K562 (cell line): ENCODE data around the gene SLC49A3. TPM values are rescaled to one million over a fixed set of nuclear protein-coding genes. Genes with fewer than 3 reads are reported as not detected.
"Not testable (repeated sequence)": the region's sequence is repeated elsewhere in the genome, so short reads cannot be mapped to it uniquely, and the experiment has no call there.

Experiments
- ATAC-seq: fragments of 200-7000 bp; cut with Tn5 transposase; 3 replicates; pipeline ENCODE4 v1.9.1; 2020; ENCODE audit warnings: moderate library complexity
- BruUV-seq: library from RNA; stranded (reverse); fragments of 400-500 nt; replicated peaks from 2 replicates; lab custom pipeline; 2021; lab: Mats Ljungman, UMichigan
- CTCF ChIA-PET: fragments of 300-600 bp; formaldehyde crosslinking; extraction: SDS; loops from one replicate; lab custom pipeline; 2021; ENCODE audit warnings: low intra/inter-chr PET ratio; lab: Yijun Ruan, JAX
- POLR2A ChIA-PET: fragments of 300-600, 350-650 bp; sonication (Branson Sonifier 250); formaldehyde crosslinking; extraction: SDS; loops from one replicate; lab custom pipeline; 2021; ENCODE audit warnings: antibody characterized with exemption, inconsistent platforms; lab: Yijun Ruan, JAX
- DNase-seq, 4 experiments: peaks; one replicate each; pipeline versions ENCODE4 v3.0.0 to v3.0.0-alpha.2; 2011 to 2018; ENCODE audit warnings: low spot score in 3 of 4, mixed read lengths in 3 of 4; ENCODE audit errors: extremely low read depth in 1 of 4
- FAIRE-seq: peaks from 2 replicates; lab custom pipeline; 2011; peaks lifted over from hg19 to GRCh38; lab: Jason Lieb, UNC
- H2AFZ ChIP-seq: 2 replicates; pipeline ENCODE4 v1.6.0; 2011; ENCODE audit warnings: low read depth, low read length, control low read depth, inconsistent platforms
- H3K27ac ChIP-seq: fragments of 200-600 bp; 3 replicates; pipeline ENCODE4 v1.8.0; 2011; ENCODE audit warnings: low read depth, mild to moderate bottlenecking, control low read depth, inconsistent platforms, low read length, moderate library complexity, mixed read lengths; ENCODE audit errors: extremely low read depth
- H3K27me3 ChIP-seq, 2 experiments: fragments of 300-600 bp in 1 of 2; 2 replicates in 1 of 2; 3 replicates in 1 of 2; pipeline versions ENCODE4 v1.6.0 to v1.8.0; 2011; ENCODE audit warnings: inconsistent platforms in 2 of 2, low read length in 2 of 2, mild to moderate bottlenecking in 1 of 2, mixed read lengths in 1 of 2, moderate library complexity in 1 of 2; ENCODE audit not compliant: control insufficient read depth in 2 of 2, insufficient read depth in 2 of 2
- H3K36me3 ChIP-seq: fragments of 300-600 bp; 3 replicates; pipeline ENCODE4 v1.8.0; 2011; ENCODE audit warnings: mild to moderate bottlenecking, low read length, inconsistent platforms; ENCODE audit not compliant: control insufficient read depth, insufficient read depth
- H3K4me1 ChIP-seq, 2 experiments: fragments of 200-600 bp in 1 of 2; replicated peaks in 1 of 2; 2 replicates in 1 of 2; 3 replicates in 1 of 2; pipeline versions ENCODE4 v1.5.1 to v1.8.0; 2011; ENCODE audit warnings: inconsistent platforms in 2 of 2, low read length in 2 of 2, mild to moderate bottlenecking in 1 of 2, mixed read lengths in 1 of 2, moderate library complexity in 1 of 2; ENCODE audit not compliant: control insufficient read depth in 2 of 2, insufficient read depth in 2 of 2
- H3K4me2 ChIP-seq: 2 replicates; pipeline ENCODE4 v1.6.1; 2011; ENCODE audit warnings: low read length, control low read depth, inconsistent platforms, mixed read lengths; ENCODE audit not compliant: insufficient read depth
- H3K4me3 ChIP-seq: fragments of 200-600 bp; sonication (generic), shearing (Covaris generic); 2 replicates; pipeline ENCODE4 v1.5.1; 2016; ENCODE audit warnings: control low read depth, inconsistent platforms
- H3K79me2 ChIP-seq: fragments of 200-600 bp; 3 replicates; pipeline ENCODE4 v1.8.0; 2011; ENCODE audit warnings: low read length, inconsistent platforms; ENCODE audit not compliant: control insufficient read depth, insufficient read depth
- H3K9ac ChIP-seq, 2 experiments: 2 replicates each; pipeline versions ENCODE4 v1.6.0 to v1.6.1; 2011; ENCODE audit warnings: low read depth in 2 of 2, low read length in 2 of 2, control low read depth in 1 of 2, inconsistent platforms in 1 of 2, mild to moderate bottlenecking in 1 of 2, mixed read lengths in 1 of 2; ENCODE audit not compliant: insufficient read depth in 1 of 2
- H3K9me1 ChIP-seq: one replicate; pipeline ENCODE4 v1.6.0; 2011; ENCODE audit warnings: inconsistent platforms, mild to moderate bottlenecking, low read length, moderate library complexity; ENCODE audit not compliant: control insufficient read depth, insufficient read depth
- H3K9me3 ChIP-seq: replicated peaks from 2 replicates; pipeline ENCODE4 v1.5.1; 2011; ENCODE audit warnings: low read depth, low read length, inconsistent platforms; ENCODE audit not compliant: control insufficient read depth, insufficient read depth
- H4K20me1 ChIP-seq: replicated peaks from 2 replicates; pipeline ENCODE4 v1.6.1; 2011; ENCODE audit warnings: low read length, inconsistent platforms, mixed read lengths; ENCODE audit not compliant: control insufficient read depth, insufficient read depth
- FIP1L1 ChIP-seq: fragments of 200-400 bp; formaldehyde crosslinking; IDR thresholded peaks from 2 replicates; pipeline ENCODE4 v1.6.1; 2018; ENCODE audit warnings: mild to moderate bottlenecking, low read depth, low read length; ENCODE audit not compliant: poor library complexity, severe bottlenecking
- POLR2G ChIP-seq: fragments of 200-400 bp; formaldehyde crosslinking; IDR thresholded peaks from 2 replicates; pipeline ENCODE4 v1.6.1; 2017; ENCODE audit warnings: low read depth, mild to moderate bottlenecking, antibody characterized with exemption, low read length, moderate library complexity
- SAFB ChIP-seq: fragments of 200-400 bp; formaldehyde crosslinking; IDR thresholded peaks from 2 replicates; pipeline ENCODE4 v1.6.1; 2017; ENCODE audit warnings: low read depth, low read length, borderline replicate concordance
- WGBS: fragments of 100-300 bp; shearing (Covaris generic); methylation state at CpG from one replicate; pipeline ENCODE4 v1.1.6; 2016; ENCODE audit warnings: low coverage, mixed read lengths; ENCODE audit not compliant: insufficient coverage; ENCODE audit errors: missing lambda C conversion rate; 5-methylcytosine and 5-hydroxymethylcytosine counted together
- in situ Hi-C: fragments of 300-500 bp; cut with MboI; formaldehyde crosslinking; loops from 4 replicates; pipeline ENCODE4 v1.15.0; 2018; ENCODE audit warnings: inconsistent platforms, mixed read lengths
- intact Hi-C: fragments of 100-400 bp; cut with micrococcal nuclease; formaldehyde crosslinking; loops from 2 replicates; pipeline ENCODE4 v1.14.2; 2022
- polyA plus RNA-seq, 8 experiments: library from polyadenylated mRNA; depleted of rRNA in 4 of 8; stranded (reverse) in 5 of 8; unstranded in 3 of 8; fragments of >200 nt; fragmentation: Nextera tagmentation in 2 of 8; fragmentation: Illumina TruSeq in 1 of 8; extraction: Ambion mirVana in 2 of 8; extraction: Trizol in 1 of 8; gene quantifications; 2 replicates each; pipeline versions ENCODE4 v1.2.1 to v1.2.3, GENCODE V29; 2011 to 2014; ENCODE audit warnings: inconsistent platforms in 1 of 8, missing spikeins in 1 of 8
- total RNA-seq, 7 experiments: library from RNA; depleted of rRNA in 6 of 7; stranded (reverse); fragments of >200 nt in 6 of 7; fragmentation: Illumina TruSeq in 2 of 7; extraction: Trizol in 2 of 7; gene quantifications; 2 replicates each; pipeline versions ENCODE4 v1.2.1 to v1.2.3, GENCODE V29; 2011 to 2021; ENCODE audit warnings: low replicate concordance in 1 of 7
- TF ChIP-seq, protein P1 (sequence below): sonication (generic); formaldehyde crosslinking; IDR thresholded peaks from 2 replicates; pipeline ENCODE4 v1.8.1; 2023; ENCODE audit warnings: mild to moderate bottlenecking, missing genetic modification reagents
- TF ChIP-seq, protein P2 (sequence below): fragments of 200-800 bp; sonication (Bioruptor generic); IDR thresholded peaks from 2 replicates; pipeline ENCODE4 v1.6.1; 2017; ENCODE audit warnings: missing genetic modification characterization, missing compliant biosample characterization

SLC49A3 gene
- total and polyA plus RNA-seq, 9 of the 15 experiments (the other 6 are each of a cell fraction or from before 2014, with no cell fraction given) = 0.24 to 0.41 TPM; not detected in 7

DNA sequence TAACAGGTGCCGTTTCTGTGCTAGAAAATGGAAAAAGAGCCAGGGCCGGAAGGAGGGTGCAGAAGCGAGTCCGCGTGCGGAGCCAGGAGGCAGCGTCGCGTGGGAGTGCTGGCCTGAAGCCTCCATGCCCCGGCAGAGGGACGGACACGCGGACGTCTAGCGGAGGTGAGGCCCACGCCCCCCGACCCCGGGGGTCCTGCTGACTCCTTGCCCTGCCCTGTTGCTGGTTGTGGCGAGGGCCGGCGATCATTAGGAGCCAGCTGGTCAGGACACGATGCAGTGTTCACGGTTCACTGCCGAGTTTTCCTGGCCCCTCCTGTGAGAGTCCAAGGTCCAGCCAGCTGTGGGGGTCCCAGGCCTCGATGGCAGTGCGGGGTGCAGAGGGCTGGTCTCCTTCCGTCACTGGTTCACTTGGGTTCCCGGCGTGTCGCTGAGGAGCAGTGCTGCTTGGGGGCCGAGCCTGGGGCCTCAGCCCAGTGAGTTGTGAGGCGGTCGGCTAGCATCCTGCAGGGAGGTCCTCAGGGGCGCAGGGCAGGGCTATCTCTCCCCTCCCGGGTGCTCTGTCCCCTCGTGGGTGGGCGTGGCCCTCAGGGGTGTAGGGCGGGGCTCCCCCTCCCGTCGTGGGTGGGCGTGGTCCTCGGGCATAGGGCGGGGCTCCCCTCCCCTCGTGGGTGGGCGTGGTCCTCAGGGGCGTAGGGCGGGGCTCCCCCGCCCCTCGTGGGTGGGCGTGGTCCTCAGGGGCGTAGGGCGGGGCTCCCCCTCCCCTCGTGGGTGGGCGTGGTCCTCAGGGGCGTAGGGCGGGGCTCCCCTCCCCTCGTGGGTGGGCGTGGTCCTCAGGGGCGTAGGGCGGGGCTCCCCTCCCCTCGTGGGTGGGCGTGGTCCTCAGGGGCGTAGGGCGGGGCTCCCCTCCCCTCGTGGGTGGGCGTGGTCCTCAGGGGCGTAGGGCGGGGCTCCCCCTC, 42.3 kb upstream of the SLC49A3 start:
- H4K20me1 ChIP-seq, FAIRE-seq, H3K4me3 ChIP-seq, H3K4me2 ChIP-seq, H3K9me1 ChIP-seq, H3K27me3 ChIP-seq, in situ Hi-C loops, H3K9ac ChIP-seq, H2AFZ ChIP-seq, POLR2A ChIA-PET, BruUV-seq, H3K9me3 ChIP-seq, H3K27ac ChIP-seq, CTCF ChIA-PET: not testable (repeated sequence)
- DNase-seq (peak; percentile 46 to 88 (median 81)), ATAC-seq (peak; percentile 77)
- Histone ChIP-seq H3K36me3 (peaks cover 48% of the 10 kb centered on the region; the same call in 2 of the 3 replicates), H3K4me1 (peaks cover 16 to 48% of the 10 kb centered on the region in 2 experiments), H3K79me2 (peaks cover 28% of the 10 kb centered on the region)
- intact Hi-C loops = loop anchor here (10.0 kb wide), 1 partner anchor 46 kb away; the partner anchor contains the start of gene SLC49A3
- TF ChIP-seq, protein P1, sequence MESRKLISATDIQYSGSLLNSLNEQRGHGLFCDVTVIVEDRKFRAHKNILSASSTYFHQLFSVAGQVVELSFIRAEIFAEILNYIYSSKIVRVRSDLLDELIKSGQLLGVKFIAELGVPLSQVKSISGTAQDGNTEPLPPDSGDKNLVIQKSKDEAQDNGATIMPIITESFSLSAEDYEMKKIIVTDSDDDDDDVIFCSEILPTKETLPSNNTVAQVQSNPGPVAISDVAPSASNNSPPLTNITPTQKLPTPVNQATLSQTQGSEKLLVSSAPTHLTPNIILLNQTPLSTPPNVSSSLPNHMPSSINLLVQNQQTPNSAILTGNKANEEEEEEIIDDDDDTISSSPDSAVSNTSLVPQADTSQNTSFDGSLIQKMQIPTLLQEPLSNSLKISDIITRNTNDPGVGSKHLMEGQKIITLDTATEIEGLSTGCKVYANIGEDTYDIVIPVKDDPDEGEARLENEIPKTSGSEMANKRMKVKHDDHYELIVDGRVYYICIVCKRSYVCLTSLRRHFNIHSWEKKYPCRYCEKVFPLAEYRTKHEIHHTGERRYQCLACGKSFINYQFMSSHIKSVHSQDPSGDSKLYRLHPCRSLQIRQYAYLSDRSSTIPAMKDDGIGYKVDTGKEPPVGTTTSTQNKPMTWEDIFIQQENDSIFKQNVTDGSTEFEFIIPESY (CRISPR knock-in tag) = peak; percentile 78
- TF ChIP-seq SAFB (peak; percentile 73), FIP1L1 (peak; percentile 32), POLR2G (peak; percentile 48; the same call in 1 of the 2 replicates)
- TF ChIP-seq, protein P2, sequence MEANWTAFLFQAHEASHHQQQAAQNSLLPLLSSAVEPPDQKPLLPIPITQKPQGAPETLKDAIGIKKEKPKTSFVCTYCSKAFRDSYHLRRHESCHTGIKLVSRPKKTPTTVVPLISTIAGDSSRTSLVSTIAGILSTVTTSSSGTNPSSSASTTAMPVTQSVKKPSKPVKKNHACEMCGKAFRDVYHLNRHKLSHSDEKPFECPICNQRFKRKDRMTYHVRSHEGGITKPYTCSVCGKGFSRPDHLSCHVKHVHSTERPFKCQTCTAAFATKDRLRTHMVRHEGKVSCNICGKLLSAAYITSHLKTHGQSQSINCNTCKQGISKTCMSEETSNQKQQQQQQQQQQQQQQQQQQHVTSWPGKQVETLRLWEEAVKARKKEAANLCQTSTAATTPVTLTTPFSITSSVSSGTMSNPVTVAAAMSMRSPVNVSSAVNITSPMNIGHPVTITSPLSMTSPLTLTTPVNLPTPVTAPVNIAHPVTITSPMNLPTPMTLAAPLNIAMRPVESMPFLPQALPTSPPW (CRISPR knock-in tag) = peak; percentile 82; the same call in 1 of the 2 replicates
- WGBS = 94% methylated on average over 23 of the region's 68 CpGs
